Astrocyte of the cerebellum (primary cell): Measurements from ENCODE around the gene CHST6.

Experiments used
- DNase-seq: peaks from one replicate; pipeline ENCODE4 v3.0.0-alpha.2; 2011; ENCODE audit warnings: low read depth
- H3K4me3 ChIP-seq: 2 replicates; pipeline ENCODE4 v1.5.1; 2011; ENCODE audit warnings: mild to moderate bottlenecking, low read depth, low read length, moderate library complexity
- CTCF ChIP-seq: IDR thresholded peaks from 2 replicates; pipeline ENCODE4 v1.5.1; 2012; ENCODE audit warnings: low read length, low read depth, moderate library complexity, mild to moderate bottlenecking; ENCODE audit errors: missing control alignments
- in situ Hi-C: cut with HindIII; loops from 2 replicates; pipeline ENCODE4 v1.10.0; 2017; ENCODE audit warnings: low sequenced_read_pairs

The CHST6 gene

GRCh38 chr16:75482434-75483205 lies 12.6 kb downstream of the CHST6 start:
- no peak overlapping the region for H3K4me3 ChIP-seq
- no peak for TF ChIP-seq CTCF
- no peak for DNase-seq
- in situ Hi-C loops = no loop called here

GRCh38 chr16:75481475-75481874 lies 13.8 kb downstream of the CHST6 start:
- TF ChIP-seq CTCF = no peak
- no peak for DNase-seq
- in situ Hi-C loops = no loop called here
- H3K4me3 ChIP-seq = no peak overlapping the region

GRCh38 chr16:75479421-75479990 lies 15.7 kb downstream of the CHST6 start:
- DNase-seq = no peak
- TF ChIP-seq CTCF = no peak
- no peak overlapping the region for H3K4me3 ChIP-seq
- in situ Hi-C loops = no loop called here

- DNase-seq = no peak
- no peak overlapping the region for H3K4me3 ChIP-seq
- no peak for TF ChIP-seq CTCF
- in situ Hi-C loops = no loop called here
Measured at GRCh38 chr16:75478480-75479345, 16.5 kb downstream of the CHST6 start.

- H3K4me3 ChIP-seq = no peak overlapping the region
- DNase-seq = no peak
- TF ChIP-seq CTCF = no peak
- in situ Hi-C loops = no loop called here
Measured at GRCh38 chr16:75477680-75478473, 17.4 kb downstream of the CHST6 start.

- no peak overlapping the region for H3K4me3 ChIP-seq
- in situ Hi-C loops = no loop called here
- no peak for DNase-seq
- no peak for TF ChIP-seq CTCF
Measured at GRCh38 chr16:75476817-75477216, 18.4 kb downstream of the CHST6 start.
